Loucy (cell line): ENCODE data around the gene UTP4.

ENCODE experiments used
- CTCF ChIP-seq: fragments of 200-600 bp; sonication (generic); conservative IDR thresholded peaks from 2 replicates; pipeline ENCODE4 v1.5.1; 2014; ENCODE audit warnings: mild to moderate bottlenecking, antibody characterized with exemption, low read length
- EZH2phosphoT487 ChIP-seq: fragments of 200-600 bp; IDR thresholded peaks from 2 replicates; pipeline ENCODE4 v1.6.1; 2018; ENCODE audit warnings: antibody characterized with exemption, mild to moderate bottlenecking, moderate library complexity, borderline replicate concordance

DNA sequence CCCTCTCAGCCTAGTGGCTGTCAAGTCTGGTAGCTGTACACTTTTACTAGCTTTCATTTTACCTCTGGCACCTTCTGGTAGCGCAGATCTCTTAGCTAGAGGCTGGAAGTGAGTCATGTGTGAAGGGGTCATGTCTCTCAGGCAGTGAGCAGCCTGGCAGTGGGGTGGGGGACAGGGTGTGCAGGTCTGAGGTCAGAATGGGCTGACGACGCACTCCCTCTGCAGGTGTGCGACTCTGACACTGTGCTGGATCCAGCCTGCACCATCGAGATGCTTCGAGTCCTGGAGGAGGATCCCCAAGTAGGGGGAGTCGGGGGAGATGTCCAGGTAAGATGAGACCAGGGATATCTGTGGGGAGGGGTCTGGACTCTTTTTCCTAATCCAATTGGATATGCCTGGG, 19.2 kb upstream of the UTP4 start:
- TF ChIP-seq CTCF (no peak), EZH2phosphoT487 (no peak)
